GM21515 (cell line): ENCODE results near the gene EPHA3.
"Not testable (repeated sequence)": the region's sequence is repeated elsewhere in the genome, so short reads cannot be mapped to it uniquely, and the experiment has no call there.

ENCODE experiments used
- ATAC-seq: cut with Tn5 transposase; IDR thresholded peaks from one replicate; pipeline ENCODE4 v1.9.1; 2021; ENCODE audit not compliant: unreplicated experiment

Gene EPHA3

DNA sequence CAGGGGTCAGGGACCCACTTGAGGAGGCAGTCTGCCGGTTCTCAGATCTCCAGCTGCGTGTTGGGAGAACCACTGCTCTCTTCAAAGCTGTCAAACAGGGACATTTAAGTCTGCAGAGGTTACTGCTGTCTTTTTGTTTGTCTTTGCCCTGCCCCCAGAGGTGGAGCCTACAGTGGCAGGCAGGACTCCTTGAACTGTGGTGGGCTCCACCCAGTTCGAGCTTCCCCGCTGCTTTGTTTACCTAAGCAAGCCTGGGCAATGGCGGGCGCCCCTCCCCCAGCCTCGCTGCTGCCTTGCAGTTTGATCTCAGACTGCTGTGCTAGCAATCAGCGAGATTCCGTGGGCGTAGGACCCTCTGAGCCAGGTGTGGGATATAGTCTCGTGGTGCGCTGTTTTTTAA is 243.5 kb downstream of the EPHA3 start:
- not testable (repeated sequence) for ATAC-seq

DNA sequence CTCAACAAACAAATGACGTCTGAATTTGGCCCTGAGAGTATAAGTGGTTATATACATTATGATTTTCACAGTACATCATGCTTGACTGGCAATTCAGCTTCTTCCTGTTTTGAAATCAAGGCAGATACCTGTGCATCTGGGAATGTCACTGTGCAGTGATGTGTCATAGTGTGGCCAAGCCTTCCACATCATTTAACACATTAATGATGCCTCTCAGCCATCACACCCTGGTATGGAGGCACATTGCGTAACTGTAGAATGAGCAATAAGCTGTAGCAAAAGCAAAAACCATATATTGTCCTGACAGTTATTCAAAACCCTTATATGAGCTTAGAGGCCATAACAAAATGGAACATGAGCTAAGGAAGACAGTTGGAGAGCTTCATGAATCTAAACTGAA is 246.0 kb downstream of the EPHA3 start:
- ATAC-seq: no peak

DNA sequence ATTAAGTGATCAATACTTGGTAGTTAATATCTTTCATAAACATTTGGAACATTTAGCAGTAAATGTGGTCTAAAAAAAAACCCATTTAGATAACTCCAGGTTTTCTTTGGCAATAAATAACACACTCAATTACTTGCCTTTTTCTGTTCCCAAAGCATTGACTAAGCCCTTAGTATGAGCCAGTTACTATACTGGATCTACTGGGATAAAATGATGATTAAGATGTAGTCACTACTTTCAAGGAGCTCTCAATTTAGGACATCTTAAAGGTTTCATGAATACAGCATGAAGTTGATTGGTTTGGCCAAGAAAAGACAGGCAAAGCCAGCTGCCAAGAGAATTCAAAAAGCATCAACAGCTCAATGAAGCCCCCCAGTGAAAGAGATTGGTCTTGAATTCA is 250.9 kb downstream of the EPHA3 start:
- no peak for ATAC-seq

DNA sequence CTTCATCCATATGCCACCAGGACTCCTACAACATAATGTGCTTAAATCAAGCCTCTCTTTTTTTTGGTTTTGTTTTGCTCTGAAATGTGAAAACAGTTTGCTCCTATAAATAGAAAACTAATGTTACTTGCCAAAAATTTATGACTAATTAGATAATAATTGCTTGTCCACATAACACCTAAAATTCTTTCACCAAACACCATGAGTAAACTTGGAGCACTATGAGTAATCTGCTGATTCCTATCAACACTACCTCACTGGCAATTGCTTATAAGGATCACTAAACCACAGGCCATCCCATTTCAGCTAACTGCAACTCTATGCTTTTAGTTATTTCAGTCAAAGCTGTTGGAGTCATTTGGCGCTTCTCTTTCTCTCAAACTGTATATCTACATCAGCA is 252.7 kb downstream of the EPHA3 start:
- no peak for ATAC-seq

DNA sequence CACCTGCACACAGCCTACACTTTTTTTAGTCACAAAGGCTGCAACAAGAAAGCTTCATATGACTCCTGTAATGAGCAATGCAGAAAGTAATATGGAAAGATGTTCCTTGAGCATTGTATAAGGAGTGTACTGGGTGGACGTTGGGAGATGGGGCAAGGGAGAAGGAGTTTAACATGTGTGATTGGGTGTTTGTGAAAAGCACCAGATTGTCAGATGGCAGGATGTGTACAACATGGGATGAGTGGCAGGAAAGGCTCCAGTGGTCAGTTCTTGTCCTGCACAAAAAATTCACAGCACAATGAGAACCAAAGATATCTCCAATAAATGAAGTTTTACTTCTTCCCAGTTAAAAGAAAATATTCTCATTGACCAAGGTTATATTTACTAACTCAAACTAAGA is 255.1 kb downstream of the EPHA3 start:
- no peak for ATAC-seq

DNA sequence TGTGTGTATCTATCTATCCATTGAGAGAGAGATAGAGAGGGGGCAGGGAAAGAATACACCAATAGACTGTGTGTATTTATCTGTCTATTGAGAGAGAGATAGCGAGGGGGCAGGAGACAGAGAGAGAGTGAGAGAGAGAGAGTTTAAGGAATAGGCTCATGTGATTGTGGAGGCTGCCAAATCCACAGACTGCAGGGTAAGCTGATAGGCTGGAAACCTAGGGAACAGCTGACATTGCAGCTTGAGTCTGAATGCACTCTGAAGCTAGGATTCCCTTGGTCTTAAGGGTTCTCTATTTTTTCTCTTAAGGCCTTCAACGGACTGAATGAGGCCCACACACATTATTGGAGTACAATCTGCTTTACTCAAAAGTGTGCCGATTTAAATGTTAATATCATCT is 255.8 kb downstream of the EPHA3 start:
- no peak for ATAC-seq

DNA sequence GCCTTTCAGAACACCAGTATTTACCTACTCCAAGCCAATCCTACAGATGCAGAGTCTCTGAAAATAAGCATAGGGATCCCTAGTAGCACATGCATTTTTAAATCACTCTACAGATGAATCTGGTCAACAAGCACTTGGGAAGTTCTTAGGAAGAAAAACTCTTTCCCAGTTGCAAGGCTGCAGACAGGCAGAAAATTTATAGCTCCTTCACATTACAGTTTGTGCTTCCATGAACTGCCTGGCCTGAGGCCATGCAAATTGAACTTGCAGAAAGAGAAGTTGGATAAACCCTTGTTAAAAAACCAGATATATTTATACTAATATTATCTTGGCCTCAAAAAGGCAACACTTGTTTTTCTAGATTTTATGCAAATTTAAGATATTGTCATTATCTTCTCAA is 256.9 kb downstream of the EPHA3 start:
- no peak for ATAC-seq

DNA sequence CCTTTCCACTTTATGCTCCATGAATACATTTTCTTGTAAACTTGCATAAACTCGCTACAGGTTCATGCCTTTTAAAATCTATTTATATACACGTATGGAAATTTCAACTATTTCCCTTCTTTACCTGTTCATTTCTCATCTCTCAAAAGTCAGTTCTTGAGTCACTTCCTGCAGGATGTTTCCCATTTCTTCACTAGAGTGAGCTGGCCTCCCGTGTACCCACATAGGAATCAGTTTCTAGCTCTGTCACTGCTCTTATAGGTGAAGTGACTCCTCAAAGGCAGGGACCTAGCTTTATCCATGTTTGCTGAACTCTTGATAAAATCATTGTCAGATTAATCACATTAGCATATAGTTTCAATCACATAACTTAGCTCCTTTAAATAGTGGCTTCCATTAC is 259.7 kb downstream of the EPHA3 start:
- ATAC-seq: no peak

DNA sequence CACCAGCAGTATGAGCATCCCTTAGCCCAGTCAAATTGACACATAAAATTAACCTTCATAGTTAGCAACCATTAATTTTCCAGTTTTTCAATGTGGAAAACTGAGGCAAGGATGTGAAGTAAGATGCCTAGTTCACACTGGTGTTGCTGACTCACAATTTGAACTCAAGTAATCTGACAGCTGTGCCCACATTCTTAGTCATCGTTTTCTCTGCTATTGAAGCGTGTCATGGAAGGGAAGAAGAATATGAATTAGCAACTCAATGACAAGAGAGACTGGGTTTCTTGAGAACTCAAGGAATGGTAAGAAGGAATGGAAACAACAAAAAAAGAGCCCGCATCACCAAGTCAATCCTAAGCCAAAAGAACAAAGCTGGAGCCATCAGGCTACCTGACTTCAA is 261.4 kb downstream of the EPHA3 start:
- ATAC-seq: no peak

DNA sequence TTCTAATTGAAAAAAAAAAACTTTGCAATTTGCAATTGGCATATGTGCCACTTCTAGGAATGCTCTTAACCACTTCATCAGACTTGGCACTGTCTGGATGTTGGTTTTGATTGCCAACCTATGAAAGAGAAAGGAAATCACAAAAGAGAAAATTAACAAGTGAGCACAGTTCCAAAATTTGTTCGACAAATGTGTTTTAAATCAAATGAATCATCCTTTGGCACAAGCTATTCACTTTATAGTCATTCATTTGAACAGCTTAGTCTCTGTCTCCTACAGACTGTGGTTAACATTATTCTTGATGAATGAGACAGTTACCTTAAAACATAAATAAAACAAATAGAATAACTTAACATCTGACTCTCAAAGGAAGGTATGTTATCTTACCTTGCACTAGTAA is 265.0 kb downstream of the EPHA3 start:
- ATAC-seq: no peak

DNA sequence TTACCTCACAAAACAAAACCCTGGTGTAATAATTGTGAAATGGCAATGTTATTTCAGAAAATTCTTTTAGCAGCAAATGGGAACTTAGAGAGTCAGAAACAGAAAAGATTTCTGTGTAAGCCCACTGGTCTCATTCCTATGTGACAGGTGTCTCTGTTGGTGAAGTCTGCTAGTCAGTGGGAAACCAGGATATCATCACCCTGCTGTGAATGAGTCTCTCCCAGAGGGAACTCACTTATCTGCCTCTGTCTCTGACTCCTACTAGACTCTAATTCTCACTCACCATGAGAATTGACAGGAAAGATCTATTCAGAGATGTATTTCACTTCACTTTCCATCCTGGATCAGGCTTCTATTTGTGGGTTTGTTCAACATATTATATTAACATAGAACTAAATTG is 266.0 kb downstream of the EPHA3 start:
- no peak for ATAC-seq

DNA sequence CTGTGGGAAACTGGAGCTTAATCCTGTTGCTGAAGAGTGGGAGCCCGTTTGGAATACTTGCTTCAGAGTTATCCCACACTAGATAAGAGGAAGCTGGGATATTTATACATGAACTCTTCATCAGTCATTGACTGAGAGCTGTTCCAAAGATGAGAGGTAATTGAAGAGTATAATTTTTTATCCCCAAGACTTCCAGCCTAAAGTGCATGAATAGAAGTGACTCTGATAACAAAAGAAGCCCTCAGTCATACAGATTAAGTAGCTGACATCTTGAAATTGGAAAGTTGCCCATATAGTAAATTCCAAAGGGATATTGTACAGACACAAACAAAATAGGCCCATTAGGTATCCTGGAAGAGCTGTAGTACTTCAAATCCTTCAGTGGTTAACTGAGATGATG is 268.0 kb downstream of the EPHA3 start:
- no peak for ATAC-seq

DNA sequence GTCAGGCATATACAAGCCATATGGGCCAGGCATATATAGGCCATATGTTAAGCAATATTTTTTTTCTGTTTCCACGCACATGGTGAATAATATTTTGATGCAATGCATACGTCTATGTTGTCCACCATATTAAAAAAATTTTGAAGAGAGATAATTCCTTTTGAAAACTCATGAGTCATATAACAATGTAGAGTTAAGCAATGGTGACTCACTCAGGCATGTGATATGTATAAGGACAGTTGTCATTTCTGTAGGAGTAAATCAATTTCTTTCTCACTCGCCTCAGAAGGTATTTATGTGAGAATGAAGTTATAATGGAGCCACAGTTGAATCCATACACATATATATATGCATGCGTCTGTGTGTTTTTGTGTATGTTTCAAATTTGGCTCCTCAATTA is 272.6 kb downstream of the EPHA3 start:
- no peak for ATAC-seq

DNA sequence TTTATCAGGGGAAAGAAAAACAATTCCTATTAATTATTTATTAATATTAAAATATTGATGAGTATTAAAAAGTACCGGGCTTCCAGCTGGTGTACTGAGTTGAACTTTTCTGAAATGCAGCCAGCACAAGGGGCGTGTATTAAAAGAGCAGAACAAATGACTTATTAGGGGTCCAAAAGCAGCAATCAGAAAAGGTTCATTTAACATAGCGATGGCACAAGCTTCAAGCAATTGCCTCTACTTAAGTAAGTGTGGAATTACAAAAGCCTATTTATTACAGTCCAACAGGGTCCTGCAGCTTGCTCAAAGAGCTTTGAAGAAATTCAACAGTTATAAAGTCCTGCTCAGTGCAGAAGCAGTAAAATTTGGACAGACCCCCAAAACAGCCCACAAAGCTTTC is 285.6 kb downstream of the EPHA3 start:
- no peak for ATAC-seq

DNA sequence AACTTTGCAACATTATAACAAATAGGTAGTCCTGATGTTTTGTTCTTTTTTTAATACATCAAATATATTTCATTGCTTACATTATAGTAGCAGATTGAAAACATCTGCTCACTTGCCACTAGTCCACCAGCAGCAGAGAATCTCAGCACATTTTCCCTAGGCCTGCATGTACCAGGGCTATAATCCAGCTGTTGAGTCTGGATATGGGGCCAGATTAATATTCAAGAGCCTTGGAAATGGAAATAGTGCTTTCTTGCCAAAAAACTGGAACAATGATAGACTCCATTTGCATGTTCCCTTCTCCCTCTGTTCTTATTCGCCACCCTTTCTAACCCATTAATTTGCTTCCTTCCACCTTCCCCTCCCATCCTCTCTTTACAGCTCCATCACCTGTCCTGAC is 288.0 kb downstream of the EPHA3 start:
- ATAC-seq: no peak

DNA sequence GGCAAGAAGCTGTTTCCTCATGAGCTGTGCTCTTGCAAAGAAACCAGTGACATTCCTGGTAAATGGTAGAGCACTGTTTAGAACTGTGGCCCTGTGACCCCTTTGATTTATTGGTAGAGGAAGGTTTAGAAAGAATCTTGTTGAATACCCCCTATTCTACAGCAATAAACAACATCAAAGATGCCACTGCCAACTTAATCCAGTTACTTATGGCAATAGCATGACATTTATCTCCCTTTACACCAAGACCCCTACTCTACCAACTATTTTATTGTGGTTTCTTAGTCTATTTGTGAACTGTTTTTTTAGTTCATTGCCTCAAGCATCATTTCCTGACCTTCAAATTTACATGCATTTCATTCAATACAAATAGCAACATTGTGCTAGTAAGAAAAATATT is 288.6 kb downstream of the EPHA3 start:
- no peak for ATAC-seq

DNA sequence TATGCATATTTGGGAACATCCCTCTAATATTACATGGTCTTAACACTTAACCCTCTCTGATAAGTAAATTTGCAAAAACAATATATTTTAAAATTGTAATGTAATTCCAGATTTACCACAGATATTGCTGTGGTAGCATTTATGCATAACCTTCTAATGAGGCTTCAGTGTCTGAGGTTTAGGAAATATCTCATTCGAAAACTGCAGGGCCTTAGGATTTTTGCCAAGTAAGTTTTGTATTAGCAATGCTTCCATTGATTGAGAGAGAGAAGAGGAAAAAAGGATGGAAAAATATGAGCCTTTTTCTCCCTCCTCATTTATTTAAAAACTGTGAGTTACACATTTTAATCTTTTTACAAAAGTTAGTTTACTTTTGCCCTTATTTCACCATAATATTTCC is 294.6 kb downstream of the EPHA3 start:
- no peak for ATAC-seq

DNA sequence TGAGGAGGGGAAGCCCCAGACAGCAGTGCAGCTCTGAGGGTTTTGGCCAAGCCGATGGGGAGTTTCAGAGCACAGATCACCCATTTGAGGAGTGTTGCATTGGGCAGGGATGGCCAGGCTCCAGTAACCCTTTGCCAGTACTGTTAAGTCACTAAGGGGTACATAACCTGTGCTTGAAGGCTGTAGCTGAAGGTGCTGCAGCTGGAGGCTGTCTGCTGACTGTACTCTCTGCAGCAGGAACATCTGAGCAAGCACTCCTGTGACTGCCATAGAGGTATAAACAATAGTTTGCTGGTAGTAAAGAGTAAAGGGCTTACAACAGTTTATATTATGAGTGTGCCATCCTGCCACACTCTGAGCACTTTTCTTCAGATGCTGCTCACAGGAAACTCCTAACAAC is 297.8 kb downstream of the EPHA3 start:
- ATAC-seq: no peak

DNA sequence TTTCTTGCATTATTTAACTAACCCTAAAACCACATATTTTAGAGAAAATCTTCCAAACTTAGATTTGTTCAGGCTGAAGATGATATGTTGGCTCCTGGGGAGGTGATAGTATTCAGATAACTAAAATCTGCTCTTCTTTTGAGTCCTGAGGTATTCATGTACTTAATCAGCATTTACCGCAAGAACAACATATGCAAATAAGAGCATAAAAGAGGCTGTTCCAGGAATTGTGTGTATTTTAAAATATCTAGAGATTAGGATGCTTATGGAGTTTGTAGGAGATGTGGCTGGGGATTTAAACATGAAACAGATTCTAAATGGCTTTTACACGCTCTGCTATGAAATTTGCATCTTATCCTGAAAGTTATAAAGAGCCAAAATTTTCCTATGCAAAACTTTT is 298.2 kb downstream of the EPHA3 start:
- ATAC-seq: no peak

DNA sequence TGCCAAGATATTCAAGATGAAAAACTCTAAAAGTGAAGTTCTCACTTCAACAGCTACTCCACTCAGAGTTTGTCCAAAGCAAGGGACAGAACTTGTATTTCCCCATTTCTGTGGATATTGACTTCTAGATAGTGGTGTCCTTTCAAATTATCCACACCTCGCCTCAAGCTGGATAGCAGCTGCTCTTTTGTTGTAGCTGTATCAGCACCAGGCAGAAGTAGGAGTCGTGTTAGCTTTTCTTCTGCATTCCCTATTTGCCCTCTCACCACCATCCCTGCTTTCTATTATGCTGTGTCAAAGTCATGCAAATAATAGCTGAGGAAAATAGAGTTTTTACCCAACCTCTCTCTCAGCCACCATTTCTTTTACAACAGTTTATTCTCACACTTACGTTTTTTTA is 303.8 kb downstream of the EPHA3 start:
- ATAC-seq: no peak

DNA sequence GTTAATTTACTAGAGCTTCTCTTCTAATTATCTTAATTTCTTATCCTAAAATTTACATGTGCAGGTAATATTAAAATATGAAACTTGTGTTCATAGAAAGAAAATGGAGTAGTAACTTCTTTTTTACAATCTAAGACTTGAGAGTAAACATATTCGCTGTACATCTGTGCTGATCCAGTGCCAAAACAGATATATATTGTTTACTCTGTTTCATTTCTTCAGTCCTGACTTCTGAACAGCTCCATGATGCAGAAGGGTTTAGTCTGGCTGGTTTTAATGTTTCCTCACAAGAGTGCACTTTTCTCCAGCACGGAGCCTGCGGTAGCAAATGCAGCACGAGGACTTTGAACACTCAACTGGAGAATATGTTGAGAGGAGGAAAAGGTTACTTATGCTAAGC is 306.8 kb downstream of the EPHA3 start:
- no peak for ATAC-seq

DNA sequence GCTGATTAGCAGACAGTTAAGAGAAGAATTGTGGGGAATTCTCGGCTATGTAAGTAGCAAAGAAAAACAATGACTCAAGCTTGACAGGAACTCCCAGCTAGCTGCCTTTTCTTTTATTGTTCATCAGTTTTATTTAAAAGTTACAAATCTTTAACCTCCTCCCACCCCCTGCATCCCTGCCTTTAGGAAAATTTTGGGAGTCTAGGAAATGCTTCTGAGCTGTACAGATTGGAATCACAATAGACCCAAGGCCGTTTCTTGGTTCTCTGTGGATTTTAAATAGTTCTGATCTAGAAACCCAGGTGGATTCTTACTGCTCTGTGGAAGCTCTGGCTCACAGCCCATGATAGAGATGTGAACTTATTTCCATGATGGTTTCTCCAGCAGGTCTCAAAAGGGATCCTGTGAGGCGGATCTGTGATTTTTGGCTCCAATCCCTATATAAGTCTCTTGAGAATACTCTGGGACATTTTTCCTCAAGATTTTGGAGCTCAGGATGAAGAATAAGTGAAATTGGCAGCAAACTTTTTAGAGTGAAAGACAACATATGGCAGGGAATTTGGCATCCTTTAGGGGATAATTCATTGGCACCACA is 312.3 kb downstream of the EPHA3 start:
- ATAC-seq: no peak

DNA sequence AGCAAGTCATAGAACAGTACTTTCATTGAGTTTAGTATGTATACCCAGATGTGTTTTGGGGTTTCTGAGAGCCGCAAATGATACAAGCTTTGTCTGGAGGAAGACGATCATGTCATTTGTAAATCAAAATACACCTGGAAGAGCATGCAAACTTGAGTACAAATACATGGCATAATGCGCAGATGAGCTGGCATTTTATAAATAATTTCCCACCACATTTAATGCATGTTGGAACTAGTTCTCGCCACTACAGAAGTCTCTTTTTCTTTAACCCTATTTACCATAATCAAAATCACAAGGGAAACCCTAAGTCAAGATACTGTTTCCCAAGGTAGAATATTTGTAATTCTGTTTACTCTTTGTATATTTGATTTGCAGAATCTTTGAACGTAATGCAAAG is 318.6 kb downstream of the EPHA3 start:
- no peak for ATAC-seq
